ENCODE results near the gene TMEM167A.

DNA sequence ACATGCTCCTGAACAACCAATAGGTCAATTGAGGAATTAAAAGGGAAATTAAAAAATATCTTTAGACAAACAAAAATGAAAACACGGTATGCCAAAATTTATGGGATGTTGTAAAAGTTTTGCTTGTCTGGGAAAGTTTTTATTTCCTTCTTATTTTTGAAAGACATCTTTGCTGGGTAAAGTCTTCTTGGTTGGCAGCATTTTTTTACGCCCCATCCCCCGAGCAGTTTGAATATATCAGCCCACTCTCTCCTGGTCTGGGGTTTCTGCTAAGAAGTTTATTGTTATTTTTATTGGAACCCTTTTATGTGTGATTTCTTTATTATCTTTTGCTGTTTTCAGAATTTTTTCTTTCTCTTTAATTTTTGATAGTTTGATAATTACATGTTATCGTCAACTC lies 16.5 kb upstream of the TMEM167A start:
- TF ChIP-seq RAD21 (IDR thresholded peaks at IDR 0.05; ENCODE audit: low read depth) = no peak
- no peak for TF ChIP-seq REST (IDR thresholded peaks at IDR 0.05; ENCODE audit: low read depth)
- no peak for TF ChIP-seq FOXM1 (IDR thresholded peaks at IDR 0.05; ENCODE audit: borderline replicate concordance, low read depth)
- no peak for TF ChIP-seq TAF1 (IDR thresholded peaks at IDR 0.05; ENCODE audit: low read depth)
- TF ChIP-seq MAX (IDR thresholded peaks at IDR 0.05) = no peak
- no peak for TF ChIP-seq ZBTB7A (IDR thresholded peaks at IDR 0.05; ENCODE audit: low read depth)
- no peak for TF ChIP-seq TEAD4 (IDR thresholded peaks at IDR 0.05)
- TF ChIP-seq CREB1 (IDR thresholded peaks at IDR 0.05; ENCODE audit: low read depth) = no peak
- no peak for TF ChIP-seq EP300 (IDR thresholded peaks at IDR 0.05; ENCODE audit: borderline replicate concordance)

Data from Ishikawa (cell line).